Panc1 (cell line): Measurements from ENCODE around the gene NAALAD2.
"Not testable (repeated sequence)": the region's sequence is repeated elsewhere in the genome, so short reads cannot be mapped to it uniquely, and the experiment has no call there.

Experiments used
- CTCF ChIP-seq: fragments of 450-650 bp; IDR thresholded peaks from 2 replicates; pipeline ENCODE4 v1.5.1; 2017; ENCODE audit warnings: mild to moderate bottlenecking
- POLR2AphosphoS5 ChIP-seq: IDR thresholded peaks from 2 replicates; pipeline ENCODE4 v1.6.1; 2012; ENCODE audit warnings: mild to moderate bottlenecking, low read depth, low read length, moderate library complexity
- REST ChIP-seq, 2 experiments: IDR thresholded peaks; 2 replicates each; pipeline ENCODE4 v1.6.1; 2011 to 2012; ENCODE audit warnings: low read depth in 2 of 2, control low read depth in 1 of 2, low read length in 1 of 2, mild to moderate bottlenecking in 1 of 2, moderate library complexity in 1 of 2; ENCODE audit not compliant: insufficient read depth in 1 of 2
- SIN3A ChIP-seq: IDR thresholded peaks from 2 replicates; pipeline ENCODE4 v1.6.1; 2012; ENCODE audit warnings: low read depth, mild to moderate bottlenecking, low read length, moderate library complexity, borderline replicate concordance; ENCODE audit not compliant: insufficient read depth

GRCh38 chr11:90098261-90098660 lies 36.2 kb upstream of the NAALAD2 start:
- TF ChIP-seq CTCF, result peak; percentile 7; the same call in 1 of the 2 replicates
- not testable (repeated sequence) for TF ChIP-seq REST (IDR thresholded peaks at IDR 0.05; ENCODE audit: insufficient read depth in 1 of 2, low read depth in 2 of 2, low read length in 1 of 2); POLR2AphosphoS5; SIN3A
